GM12892 (cell line): ENCODE measurements around the gene DDX47.

ENCODE experiments used
- POLR2A ChIP-seq: IDR thresholded peaks from 2 replicates; pipeline ENCODE4 v1.6.1; 2011; ENCODE audit warnings: low read depth, low read length, control low read depth
- POLR2AphosphoS5 ChIP-seq: IDR thresholded peaks from 2 replicates; pipeline ENCODE4 v1.6.1; 2011; ENCODE audit warnings: low read depth, low read length, control low read depth

GRCh38 chr12:12784116-12784515, 29.0 kb upstream of the DDX47 start:
- TF ChIP-seq POLR2A, result no peak
- TF ChIP-seq POLR2AphosphoS5, result no peak
